HG02981 (cell line): ENCODE measurements around the gene TMEM11.
"Not testable (repeated sequence)": the region's sequence is repeated elsewhere in the genome, so short reads cannot be mapped to it uniquely, and the experiment has no call there.

Experiments
- ATAC-seq: cut with Tn5 transposase; IDR thresholded peaks from one replicate; pipeline ENCODE4 v1.9.1; 2021; ENCODE audit warnings: mild to moderate bottlenecking, moderate library complexity; ENCODE audit not compliant: unreplicated experiment

TMEM11 gene

DNA sequence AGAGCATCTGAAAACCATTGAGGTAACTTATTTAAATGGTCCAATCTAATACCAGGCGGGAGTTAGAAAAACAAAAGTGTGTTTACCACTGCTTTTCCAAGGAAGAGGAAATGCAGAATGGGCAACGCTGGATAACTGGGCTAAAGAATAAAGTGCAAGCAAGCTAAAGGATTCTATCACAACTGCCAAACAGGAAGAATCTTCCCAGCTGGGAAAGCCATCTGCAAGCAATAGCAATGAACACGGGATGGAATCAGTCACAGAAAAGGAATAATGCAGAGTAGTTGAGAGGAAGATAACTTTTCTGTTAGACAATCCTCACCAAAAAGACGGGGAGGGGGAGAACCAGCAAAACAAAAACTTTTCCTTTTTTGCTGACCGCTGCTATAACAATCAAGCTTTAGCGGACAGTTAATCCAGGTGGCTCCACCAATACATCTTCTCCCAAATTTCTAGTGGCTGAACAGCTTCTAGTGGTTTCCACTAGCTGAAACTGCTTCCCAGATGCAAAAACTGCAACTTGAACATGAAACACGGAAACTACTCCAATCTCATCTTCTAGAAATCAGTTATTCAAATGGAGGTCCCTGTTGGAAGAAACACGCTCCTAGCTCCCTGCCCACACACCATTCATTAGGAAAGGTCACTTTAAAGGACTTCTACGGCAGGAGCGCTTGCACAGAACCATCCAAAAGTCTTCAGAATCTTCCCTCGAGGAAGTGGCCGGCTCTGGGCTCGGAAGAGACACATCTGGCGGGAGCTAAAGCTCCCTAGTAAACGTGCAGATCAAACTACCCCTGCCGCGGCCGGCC lies 929 bp downstream of the TMEM11 start:
- ATAC-seq: no peak

DNA sequence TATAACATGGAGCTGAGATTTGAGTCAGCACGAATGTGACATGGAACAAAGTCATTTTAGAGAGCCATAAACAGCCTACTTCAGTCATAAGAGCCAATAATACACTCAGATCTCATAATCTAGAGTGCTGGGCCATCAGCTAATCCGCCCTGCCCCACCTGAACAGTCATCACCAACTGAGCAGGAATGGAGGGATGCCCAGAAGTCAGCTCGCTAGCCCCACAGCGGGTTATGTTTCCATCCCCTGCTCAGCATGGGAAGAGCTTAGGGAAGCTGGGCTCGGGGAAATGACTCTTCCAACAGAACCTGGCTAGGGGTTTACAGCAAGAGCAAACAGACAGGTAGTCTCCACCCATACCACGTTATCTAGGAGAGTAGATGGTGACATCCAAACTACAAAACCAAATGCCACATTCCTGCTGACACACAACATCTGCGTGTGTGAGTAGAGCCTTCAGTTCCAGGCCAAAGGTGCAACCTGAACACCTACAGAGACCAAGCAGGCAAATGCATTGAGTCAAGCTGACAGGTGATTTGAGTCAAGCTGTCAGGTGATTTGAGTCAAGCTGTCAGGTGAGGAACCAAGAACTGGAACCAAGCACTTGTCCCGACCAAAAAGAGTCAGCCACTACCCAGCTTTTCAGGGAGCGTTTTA lies 2.0 kb downstream of the TMEM11 start:
- ATAC-seq: no peak

GRCh38 chr17:21210411-21211076 lies 3.4 kb downstream of the TMEM11 start:
- ATAC-seq: no peak

DNA sequence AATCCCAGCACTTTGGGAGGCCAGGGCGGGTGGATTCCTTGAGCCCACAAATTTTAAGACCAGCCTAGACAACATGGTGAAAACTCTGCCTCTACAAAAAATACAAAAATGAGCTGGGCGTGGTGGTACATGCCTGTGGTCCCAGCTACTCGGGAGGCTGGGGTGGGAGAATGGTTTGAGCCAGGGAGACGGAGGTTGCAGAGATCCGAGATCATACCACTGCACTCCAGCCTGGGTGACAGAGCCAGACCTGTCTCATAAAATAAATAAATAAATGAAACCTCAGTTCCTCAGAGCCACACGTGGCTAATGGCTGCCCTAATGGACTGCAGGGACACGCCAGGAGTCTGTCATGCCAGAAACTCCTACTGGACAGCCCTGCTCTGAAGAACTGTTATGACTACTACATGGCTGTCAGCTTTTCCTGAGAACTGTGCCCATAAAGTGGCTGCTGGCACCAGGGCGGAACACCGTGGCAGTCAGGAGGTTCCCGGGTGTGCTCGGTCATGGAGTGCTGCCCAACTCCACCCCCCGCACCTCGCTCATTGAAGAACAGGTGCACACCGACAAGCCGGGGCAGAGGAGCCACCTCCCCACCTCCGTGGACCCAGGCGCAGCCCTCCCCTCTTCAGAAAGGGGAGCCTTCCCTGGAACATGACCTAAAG lies 4.3 kb downstream of the TMEM11 start:
- ATAC-seq: no peak

GRCh38 chr17:21208352-21208751 lies 5.6 kb downstream of the TMEM11 start:
- no peak for ATAC-seq

DNA sequence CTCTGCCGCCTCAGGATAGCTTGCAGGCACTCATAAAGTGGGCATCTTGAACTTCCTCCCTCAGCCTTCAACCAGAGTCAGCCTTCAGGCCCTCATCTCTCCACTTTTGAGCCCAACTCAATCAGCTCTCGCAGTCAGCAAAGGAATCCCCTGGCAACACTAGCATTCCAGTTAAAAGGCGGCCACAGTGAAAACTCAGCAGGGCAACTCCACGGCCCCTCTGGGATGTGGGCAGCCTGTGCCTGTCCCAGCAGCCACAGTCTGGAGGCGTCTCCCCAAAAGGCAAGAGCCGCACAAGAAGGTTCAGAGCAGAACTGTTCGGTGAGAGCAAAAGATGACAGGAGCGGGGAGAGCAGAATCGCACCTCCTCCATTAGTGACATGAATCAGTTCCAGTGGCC lies 9.0 kb downstream of the TMEM11 start:
- ATAC-seq: no peak

GRCh38 chr17:21202512-21202911 lies 11.4 kb downstream of the TMEM11 start:
- no peak for ATAC-seq

DNA sequence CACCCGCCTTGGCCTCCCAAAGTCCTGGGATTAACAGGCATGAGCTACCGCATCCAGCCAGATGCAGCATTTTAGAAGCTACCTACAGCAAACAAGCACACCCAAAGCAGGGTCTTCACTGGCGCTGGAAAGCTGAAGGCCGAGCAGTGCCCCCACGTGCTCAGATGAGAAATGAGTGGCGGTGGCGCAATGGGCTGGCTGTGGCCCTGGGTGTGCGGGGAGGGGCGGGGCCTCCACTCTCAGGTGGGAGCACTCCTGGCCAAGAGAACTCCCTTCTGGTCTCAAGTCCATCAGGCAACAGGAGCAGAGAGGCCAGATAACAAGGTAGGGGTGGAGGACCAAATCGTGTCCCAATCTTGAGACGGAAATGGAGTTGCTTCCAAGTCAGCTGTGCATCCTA lies 12.1 kb downstream of the TMEM11 start:
- ATAC-seq: no peak

DNA sequence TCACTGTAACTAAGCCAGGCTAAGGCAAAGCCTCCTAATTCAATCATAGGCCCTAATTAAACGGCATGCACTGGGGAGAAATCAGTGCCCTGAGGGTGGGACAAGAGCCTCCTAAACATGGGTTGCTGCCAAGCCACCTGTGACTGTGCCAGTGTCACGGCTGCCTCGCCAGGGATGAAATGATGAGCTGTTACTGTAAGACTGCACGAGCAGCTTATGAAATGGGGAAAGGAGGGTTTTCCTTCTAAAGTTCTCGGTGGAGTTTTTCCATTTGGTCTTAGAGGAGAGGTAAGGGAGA lies 12.7 kb downstream of the TMEM11 start:
- no peak for ATAC-seq

GRCh38 chr17:21200590-21201297 lies 13.2 kb downstream of the TMEM11 start:
- no peak for ATAC-seq

DNA sequence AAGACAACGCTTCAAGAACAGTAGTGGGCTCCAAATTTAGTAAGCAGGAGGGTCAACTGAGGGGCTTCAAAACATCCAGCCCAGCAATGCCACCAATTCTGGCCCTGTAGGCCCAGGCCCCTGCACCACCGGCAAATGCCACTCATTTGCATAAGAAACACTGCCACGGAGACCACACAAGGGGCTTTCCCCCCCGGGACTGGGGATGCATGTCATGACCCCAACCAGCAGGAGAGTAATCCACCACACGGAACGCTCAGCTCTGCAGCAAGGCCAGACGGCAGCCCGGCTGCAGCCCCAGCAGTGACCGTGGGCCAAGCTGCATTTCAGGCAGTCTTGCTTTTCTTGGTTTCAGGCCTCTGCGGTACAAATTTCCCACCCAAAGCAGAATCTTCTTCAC lies 14.1 kb downstream of the TMEM11 start:
- no peak for ATAC-seq

DNA sequence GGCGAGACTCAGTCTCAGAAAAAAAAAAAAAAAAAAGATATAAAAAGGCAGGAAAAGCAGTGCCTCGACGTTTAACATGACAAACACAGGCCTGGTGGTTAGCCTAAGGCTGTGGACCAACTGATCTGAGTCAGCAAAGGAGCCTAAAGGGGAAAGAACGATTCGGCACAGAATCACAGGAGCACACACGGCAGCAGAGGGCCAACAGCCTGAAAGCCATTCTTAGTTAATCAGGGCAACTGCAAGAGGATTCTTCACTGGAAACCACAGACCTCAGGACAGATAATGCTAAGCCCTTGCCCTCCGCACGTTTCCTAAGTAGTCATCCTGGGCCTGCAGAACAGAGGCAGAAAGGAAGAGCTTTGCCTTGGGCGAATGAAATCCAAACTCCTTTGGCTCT lies 14.7 kb downstream of the TMEM11 start:
- ATAC-seq: no peak

- ATAC-seq: no peak
Measured at GRCh38 chr17:21198411-21198810, 15.6 kb downstream of the TMEM11 start.

GRCh38 chr17:21196126-21196525 lies 17.8 kb downstream of the TMEM11 start:
- ATAC-seq: no peak

- ATAC-seq: no peak
Measured at GRCh38 chr17:21194703-21195102, 19.3 kb downstream of the TMEM11 start.

DNA sequence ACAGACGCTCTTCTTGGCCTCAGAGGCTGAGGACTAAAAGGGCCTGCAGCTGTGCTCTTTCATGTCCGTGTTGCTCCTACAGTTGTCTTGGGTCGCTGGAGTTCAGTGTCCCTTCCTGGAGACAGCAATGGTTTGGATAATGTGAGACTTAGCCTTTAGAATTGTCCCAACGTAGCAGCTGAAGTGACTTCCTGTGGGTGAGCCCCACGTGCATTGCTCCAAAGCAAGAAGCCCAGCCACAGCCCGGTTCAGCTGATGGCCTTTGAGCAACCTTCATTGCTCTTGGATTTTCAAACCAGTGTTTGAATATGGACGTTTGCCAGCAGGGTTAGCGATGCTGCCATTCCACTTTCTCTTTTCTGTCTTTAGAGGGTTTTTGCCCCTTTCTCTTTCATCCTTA lies 19.7 kb downstream of the TMEM11 start:
- no peak for ATAC-seq

- ATAC-seq: no peak
Measured at GRCh38 chr17:21193031-21193430, 20.9 kb downstream of the TMEM11 start.

DNA sequence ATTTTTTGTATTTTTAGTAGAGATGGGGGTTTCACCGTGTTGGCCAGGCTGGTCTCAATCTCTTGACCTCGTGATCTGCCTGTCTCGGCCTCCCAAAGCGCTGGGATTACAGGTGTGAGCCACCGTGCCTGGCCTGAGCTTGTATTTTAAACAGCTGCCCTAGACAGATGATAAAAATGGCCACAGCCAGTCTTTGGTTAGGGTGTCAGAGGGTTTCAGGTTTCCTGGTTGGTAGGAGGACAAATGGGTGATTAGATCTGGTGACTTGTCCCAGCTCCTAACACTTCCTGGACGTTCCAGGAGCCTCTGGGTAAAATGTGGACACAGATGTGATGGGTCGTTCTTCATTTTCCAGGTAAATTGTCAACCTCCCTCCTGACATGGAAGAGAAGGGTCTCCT lies 21.5 kb downstream of the TMEM11 start:
- not testable (repeated sequence) for ATAC-seq

DNA sequence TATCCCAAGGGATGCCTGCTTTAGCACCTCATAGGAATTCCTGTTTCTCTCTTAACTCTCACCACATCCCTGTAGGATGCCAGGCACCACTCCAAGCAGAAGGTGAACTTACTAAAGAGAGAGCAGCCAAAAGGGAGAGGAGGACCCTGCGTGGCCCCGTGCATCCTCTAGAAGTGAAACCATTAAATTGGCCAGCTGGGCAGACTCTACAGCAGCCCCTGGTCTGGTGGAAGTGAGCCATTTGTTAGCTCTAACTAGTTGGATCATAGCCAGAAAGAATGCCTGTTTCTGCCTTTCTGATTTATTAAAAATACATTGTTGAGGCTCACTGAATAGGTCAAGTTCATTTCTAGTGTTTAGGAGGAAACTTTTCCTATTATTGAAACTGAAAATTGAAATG lies 22.3 kb downstream of the TMEM11 start:
- ATAC-seq: no peak

DNA sequence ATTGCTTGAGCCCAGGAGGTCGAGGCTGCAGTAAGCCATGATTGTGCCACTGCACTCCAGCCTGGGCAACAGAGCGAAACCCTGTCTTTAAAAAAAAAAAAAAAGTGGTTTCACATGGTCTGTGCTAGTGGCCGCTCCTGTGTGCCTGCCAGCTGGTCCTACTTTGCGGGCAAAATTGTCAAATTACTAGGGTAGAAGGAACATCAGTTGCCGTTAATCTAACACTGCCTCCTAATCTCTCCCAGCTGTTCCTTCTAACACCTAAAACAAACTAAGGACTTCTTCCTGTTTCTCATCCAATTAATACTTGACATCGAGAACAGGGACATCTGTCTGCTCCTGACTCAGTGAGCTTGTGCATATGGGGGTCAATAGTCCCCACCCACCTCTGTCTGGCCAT lies 23.9 kb downstream of the TMEM11 start:
- no peak for ATAC-seq

- ATAC-seq: no peak
Measured at GRCh38 chr17:21189361-21189760, 24.6 kb downstream of the TMEM11 start.
